AG09319 (cell line): ENCODE measurements around the gene TMEM63C.

ENCODE experiments used
- DNase-seq: peaks from one replicate; pipeline ENCODE4 v3.0.0-alpha.2; 2010; ENCODE audit warnings: low read depth; ENCODE audit errors: extremely low read depth
- TF ChIP-seq, protein P1 (sequence below): IDR thresholded peaks from 2 replicates; pipeline ENCODE4 v1.5.1; 2011; ENCODE audit warnings: low read depth, mild to moderate bottlenecking, inconsistent platforms, low read length, moderate library complexity

The TMEM63C gene

DNA sequence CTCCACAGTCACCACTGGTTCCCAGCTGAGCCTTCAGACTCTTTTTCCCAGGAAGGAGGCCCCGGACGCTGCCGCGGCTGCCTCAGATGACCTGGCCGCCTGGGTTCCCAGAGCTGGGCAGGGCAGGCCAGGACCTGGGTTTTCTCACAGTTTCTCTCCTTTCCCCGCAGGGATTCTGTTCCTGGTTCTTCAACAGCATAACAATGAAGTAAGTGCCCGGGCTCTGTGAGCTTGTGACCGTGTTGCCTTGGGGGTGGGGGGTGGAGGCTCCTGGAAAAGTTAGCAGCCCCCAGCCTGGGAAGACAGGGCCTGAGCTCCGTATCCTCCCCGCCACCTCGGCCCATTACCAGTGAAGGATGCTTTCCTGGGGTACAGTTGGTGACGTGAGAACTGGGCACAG lies 43.7 kb downstream of the TMEM63C start:
- DNase-seq, result no peak
- TF ChIP-seq, protein P1, sequence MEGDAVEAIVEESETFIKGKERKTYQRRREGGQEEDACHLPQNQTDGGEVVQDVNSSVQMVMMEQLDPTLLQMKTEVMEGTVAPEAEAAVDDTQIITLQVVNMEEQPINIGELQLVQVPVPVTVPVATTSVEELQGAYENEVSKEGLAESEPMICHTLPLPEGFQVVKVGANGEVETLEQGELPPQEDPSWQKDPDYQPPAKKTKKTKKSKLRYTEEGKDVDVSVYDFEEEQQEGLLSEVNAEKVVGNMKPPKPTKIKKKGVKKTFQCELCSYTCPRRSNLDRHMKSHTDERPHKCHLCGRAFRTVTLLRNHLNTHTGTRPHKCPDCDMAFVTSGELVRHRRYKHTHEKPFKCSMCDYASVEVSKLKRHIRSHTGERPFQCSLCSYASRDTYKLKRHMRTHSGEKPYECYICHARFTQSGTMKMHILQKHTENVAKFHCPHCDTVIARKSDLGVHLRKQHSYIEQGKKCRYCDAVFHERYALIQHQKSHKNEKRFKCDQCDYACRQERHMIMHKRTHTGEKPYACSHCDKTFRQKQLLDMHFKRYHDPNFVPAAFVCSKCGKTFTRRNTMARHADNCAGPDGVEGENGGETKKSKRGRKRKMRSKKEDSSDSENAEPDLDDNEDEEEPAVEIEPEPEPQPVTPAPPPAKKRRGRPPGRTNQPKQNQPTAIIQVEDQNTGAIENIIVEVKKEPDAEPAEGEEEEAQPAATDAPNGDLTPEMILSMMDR, result no peak

DNA sequence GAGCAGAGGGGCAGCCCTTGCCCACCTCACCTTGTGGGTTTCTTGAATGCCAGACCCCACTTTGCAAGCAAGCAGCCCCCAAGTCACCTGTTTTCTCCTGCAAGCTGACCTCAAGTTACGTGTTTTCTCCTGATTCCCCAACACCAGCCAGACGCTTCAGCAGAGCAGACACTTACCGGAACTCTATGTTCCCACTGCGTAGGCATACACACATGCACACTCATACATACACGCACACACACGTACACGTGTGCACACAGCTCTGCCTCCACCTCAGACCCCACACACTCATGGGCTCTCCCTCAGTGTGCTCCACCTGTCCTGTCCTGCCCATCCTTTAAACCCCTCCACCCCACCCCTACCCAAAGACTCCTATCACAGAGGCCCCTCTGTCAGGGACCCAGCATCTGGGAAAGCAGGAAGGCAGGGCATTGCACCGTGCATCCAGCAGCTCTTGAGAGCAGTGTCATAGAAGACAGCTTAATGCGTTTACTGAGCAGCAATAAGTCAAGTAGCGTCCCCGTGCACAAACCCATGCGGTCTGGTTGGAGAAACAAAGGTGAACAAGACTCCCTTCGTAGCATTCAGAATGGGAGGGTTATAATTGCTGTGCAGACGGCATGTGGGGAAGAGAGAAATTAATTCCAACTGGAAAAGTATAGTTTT lies 44.4 kb downstream of the TMEM63C start:
- DNase-seq, result no peak
- TF ChIP-seq, protein P1, result no peak

DNA sequence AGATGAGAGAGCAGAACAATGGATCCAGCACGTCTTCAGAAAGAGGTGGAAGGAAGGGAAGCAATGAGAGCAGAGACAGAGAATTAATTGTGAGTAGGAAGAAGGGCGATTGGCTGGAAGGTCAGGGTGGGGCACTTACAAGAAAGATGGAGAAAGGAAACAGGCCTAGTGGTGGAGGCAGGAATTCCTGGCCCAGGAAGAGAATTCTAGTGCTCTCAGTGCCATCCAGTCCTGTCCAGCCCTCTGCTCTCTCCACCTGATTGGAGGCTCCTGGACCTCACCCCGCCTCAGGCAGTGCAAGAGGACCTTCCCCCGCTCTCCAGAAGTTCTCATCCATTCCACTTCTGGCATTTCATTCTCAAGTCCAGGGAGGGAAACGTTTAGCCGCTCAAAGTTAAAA lies 46.5 kb downstream of the TMEM63C start:
- TF ChIP-seq, protein P1, result no peak
- no peak for DNase-seq

DNA sequence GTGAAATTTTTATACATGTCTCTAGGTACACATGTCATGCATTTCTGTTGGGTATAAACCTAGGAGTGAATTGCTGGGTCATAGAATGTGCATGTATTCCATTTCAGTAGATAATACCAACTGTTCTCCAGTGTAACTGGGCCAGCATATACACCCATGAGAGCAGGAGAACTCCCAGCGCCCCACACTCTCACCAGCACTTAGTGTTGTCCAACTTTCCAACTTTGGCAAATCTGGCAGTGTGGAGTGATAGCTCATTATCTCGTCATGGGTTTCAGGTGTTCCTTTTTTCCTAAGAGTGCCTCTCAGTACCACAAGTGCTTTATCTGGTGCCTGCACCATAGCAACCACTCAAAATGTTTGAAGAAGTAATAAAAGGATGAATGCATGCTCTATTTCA lies 49.3 kb downstream of the TMEM63C start:
- DNase-seq, result no peak
- TF ChIP-seq, protein P1, result no peak

DNA sequence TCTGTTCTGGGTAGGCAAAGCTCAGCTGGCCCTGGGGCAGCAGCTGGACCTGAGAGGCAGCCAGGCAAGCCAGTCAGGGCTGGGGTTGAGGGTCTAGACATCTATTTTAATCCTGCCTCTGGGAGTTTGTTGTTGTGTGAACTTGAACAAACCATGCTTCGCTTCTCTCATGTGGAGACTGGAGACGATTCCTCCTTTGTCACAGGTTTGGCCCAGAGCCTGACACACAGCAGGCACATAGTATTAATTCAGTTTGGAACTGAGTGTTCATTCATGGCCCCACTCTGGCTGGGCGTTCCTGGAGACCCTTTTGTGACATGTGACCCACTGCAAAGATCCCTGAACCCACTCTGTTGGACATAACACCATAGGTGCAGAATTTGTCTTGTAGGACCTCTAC lies 50.1 kb downstream of the TMEM63C start:
- DNase-seq, result no peak
- TF ChIP-seq, protein P1, result no peak

DNA sequence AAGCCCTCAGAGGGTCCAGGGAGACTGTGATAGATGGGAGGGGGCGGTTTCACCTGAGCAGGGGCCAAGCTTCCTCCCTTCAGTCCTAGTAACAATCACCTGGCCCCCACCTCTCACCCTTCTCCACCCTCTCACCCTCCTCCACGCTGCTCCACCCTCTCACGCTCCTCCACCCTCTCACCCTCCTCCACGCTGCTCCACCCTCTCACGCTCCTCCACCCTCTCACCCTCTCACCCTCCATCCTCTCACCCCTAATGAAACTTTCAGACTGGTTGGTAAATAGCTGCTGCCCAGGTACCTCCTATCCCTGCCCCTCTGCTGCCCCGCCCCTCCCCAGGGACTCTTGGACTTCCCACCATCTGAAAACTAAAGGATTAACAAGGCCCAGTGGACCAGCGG lies 55.2 kb downstream of the TMEM63C start:
- TF ChIP-seq, protein P1, result no peak
- DNase-seq, result no peak

DNA sequence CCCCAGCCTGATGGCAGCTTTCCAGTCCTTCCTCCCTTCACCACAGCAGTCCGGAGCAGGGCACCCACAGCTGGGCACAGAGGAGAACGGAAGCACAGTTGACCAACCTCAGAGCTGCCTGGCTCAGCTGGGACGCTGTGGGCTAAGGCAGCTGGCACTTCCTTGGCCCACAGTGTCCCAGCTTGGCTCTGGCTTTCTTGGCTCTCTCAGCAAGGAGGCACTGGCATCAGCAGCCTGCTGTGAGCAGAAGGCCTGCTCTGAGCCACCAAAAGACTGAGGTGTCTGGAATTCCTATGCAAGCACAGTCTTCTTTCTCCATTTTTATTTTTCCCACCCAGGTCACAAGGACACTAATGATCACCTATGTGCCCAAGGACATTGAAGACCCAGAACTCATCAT lies 56.8 kb downstream of the TMEM63C start:
- TF ChIP-seq, protein P1, result no peak
- no peak for DNase-seq
